Left kidney (tissue), 2 donors: ENCODE measurements around the gene ZNF135. TPM values are rescaled to one million over a fixed set of nuclear protein-coding genes. Genes with fewer than 3 reads are reported as not detected.

Experiments used
- DNase-seq: peaks from one replicate; pipeline ENCODE4 v3.0.0-alpha.2; 2013
- polyA plus RNA-seq: library from polyadenylated mRNA; unstranded; fragments of 120-200 nt; gene quantifications from one replicate; pipeline ENCODE4 v1.2.1, GENCODE V29; 2013; ENCODE audit not compliant: insufficient read length

ZNF135 gene
- polyA plus RNA-seq, 1 donor, result 32.5 TPM

DNA sequence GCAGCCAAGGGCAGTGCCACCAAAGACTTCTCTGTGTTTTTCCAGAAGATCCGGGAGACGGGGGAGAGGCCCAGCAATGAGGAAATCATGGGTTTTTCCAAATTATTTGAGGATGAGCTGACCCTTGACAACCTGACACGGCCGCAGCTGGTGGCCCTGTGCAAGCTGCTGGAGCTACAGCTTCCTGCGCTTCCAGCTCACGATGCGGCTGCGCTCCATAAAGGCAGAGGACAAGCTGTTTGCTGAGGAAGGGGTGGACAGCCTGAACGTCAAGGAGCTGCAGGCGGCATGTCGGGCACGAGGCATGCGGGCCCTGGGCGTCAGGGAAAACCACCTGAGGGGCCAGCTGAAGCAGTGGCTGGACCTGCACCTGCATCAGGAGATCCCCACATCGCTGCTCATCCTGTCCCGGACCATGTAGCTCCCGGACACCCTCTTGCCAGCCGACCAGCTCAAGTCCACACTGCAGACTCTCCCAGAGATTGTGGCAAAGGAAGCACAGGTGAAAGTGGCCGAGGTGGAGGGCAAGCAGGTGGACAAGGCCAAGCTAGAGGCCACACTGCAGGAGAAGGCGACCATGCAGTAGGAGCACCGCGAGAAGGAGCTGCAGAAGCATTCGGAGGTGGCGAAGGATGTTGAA is 13.6 kb upstream of the ZNF135 start:
- no peak for DNase-seq

DNA sequence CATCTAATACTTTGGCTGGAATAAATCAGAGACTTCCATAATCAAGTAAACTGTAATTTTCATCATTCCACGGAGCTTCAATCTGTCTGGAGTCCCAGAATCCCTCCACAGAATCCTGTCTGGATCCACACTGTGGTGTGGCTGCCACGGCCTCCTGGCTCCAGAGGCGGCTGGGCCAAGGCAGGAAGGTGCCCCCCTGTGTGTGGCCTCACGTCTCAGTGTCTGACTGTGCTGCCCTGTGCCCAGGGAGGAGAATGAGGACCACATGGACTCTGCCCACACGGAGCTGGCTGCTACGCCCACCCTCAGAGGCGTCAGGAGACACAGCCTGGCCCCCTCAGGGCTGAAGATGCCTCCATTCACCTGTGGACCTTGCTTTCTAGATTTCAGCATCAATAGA is 12.2 kb upstream of the ZNF135 start:
- no peak for DNase-seq

GRCh38 chr19:58047672-58048071 is 11.4 kb upstream of the ZNF135 start:
- DNase-seq, result no peak

DNA sequence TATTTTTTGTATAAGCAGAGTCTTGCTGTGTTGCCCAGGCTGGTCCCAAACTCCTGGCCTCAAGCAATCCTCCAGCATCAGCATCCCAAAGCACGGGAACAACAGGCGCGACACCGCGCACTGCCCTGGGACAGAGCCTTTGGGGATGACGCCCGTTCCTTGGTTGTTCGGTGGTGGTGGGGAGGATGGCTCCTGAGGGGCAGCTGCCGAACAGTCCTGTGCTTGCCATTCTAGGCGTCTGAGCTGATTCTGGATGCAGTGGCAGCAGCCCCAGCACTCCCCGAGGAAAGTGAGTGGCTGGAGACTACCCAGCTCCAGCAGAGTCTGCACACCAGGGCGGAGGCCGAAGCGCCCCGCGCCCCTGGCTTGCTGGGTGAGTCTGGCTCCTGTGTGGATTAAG is 6.8 kb upstream of the ZNF135 start:
- no peak for DNase-seq

GRCh38 chr19:58053480-58054156 is 5.5 kb upstream of the ZNF135 start:
- no peak for DNase-seq

- peak; percentile 67 for DNase-seq
These were observed 3.9 kb upstream of the ZNF135 start for GRCh38 chr19:58054901-58055874.

DNA sequence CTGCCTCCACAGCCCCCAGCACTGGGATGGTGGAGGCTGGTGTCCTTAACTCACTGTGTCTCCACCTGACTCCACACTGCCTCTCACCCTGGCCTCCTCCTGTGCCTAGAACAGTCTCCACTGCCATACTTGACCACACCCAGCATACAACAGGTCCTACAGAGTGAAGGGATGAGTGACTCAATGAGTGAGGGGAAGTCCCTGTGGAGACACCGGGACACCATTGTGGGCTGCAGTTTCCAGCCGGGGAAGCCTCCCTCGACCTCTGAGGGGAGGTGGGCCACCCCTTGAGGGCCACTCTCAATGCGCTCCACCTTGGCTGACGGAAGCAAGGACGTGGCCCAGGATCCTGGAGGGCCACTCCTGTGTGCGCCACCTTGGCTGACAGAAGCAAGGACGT is 2.8 kb upstream of the ZNF135 start:
- DNase-seq, result no peak

GRCh38 chr19:58056861-58057260 is 2.2 kb upstream of the ZNF135 start:
- no peak for DNase-seq

GRCh38 chr19:58058467-58058866 is 615 bp upstream of the ZNF135 start:
- no peak for DNase-seq

GRCh38 chr19:58059671-58060078 is 593 bp downstream of the ZNF135 start:
- DNase-seq, result no peak

GRCh38 chr19:58060231-58060630 is 1.1 kb downstream of the ZNF135 start:
- no peak for DNase-seq

- no peak for DNase-seq
These were observed 4.6 kb downstream of the ZNF135 start for GRCh38 chr19:58063712-58064111.

DNA sequence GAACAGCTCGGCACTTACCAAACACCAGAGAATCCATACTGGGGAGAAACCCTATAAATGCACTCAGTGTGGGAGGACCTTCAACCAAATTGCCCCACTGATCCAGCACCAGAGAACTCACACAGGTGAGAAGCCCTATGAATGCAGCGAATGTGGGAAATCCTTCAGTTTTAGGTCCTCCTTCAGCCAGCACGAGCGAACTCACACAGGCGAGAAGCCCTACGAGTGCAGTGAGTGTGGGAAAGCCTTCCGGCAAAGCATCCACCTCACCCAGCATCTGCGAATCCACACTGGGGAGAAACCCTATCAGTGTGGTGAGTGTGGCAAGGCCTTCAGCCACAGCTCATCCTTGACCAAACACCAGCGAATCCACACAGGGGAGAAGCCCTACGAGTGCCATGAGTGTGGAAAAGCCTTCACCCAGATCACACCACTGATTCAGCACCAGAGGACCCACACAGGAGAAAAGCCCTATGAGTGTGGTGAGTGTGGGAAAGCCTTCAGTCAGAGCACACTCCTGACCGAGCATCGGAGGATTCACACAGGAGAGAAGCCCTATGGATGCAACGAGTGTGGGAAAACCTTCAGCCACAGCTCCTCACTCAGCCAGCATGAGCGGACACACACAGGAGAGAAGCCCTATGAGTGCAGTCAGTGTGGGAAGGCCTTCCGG is 8.3 kb downstream of the ZNF135 start:
- DNase-seq, result no peak

GRCh38 chr19:58079792-58080191 is 20.7 kb downstream of the ZNF135 start:
- DNase-seq, result no peak

DNA sequence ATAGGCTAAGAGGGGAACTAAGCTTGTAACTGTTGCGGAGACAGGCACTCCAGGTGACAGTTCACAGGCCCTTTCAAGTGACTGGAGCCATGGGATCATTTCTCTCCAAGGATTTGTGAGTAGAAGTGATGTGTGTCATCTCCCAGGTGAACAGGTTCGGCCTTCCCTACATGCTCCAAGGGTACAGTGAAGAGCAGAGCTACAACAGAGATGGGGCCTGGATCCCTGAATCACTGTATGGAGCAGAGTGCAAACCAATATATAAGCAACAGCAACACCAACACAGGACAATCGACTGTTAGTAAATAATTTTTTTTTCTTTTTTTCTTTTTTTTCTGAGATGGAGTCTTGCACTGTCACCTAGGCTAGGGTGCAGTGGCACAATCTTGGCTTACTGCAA is 23.9 kb downstream of the ZNF135 start:
- no peak for DNase-seq

- no peak for DNase-seq
These were observed 25.7 kb downstream of the ZNF135 start for GRCh38 chr19:58084596-58085347.

GRCh38 chr19:58085348-58085875 is 26.3 kb downstream of the ZNF135 start:
- DNase-seq, result no peak

GRCh38 chr19:58086825-58087710 is 28.0 kb downstream of the ZNF135 start:
- no peak for DNase-seq

DNA sequence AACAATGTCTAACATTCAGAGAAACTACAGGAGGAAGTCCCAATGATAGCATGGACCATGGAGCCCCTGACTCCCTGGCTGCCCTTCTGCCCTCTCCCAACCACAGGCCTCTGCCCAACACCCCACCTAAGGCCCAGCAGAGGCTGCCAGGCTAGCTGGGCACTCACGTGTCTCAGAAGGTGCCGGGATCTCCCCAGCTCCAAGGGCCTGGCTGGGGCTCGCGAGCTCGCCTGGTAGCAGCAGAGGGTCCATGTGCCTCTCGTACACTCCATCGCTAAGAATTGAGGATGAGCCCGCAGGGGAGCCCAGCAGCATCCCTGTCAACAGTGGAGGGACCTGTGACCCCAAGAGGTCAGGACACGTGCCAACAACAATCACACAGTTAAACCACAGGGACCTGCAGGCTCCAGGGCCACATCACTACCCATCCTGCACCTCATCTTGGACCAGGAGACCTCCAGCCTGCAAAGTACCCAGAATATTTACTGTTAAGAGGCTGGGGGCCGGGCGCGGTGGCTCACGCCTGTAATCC is 29.5 kb downstream of the ZNF135 start:
- no peak for DNase-seq

DNA sequence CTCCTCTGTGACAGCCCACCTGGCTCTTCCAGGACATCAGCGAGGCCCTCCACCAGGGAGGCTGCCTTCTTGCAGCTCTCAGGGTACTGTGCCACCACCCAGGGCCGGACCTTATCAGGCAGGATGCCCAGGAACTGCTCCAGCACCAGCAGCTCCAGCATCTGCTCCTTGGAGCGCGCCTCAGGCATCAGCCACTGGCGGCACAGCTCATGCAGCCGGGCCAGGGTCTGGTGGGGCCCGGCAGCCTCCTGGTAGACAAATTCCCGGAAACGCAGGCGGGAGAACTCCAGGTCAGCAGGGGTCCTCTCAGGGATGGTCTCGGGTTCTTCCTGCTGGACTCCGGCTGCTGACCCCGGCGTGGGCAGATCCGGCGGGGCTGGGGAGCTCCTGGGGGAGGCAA is 30.8 kb downstream of the ZNF135 start:
- no peak for DNase-seq
